Fibroblast of skin of right biceps (primary cell): ENCODE measurements around the gene CTXND2.
A peak's percentile ranks its signal among the peaks of the same experiment; 100 is the strongest.
"Not testable (repeated sequence)": the region's sequence is repeated elsewhere in the genome, so short reads cannot be mapped to it uniquely, and the experiment has no call there.

Experiments
- DNase-seq: peaks from one replicate; pipeline ENCODE4 v3.0.0-alpha.2; 2013

CTXND2 gene

GRCh38 chr1:150887018-150887417 is at the start of gene CTXND2:
CTXND2 (plus strand) TSS chr1:150887136; CDS start chr1:150912315, 25,179 bp downstream.
- no peak for DNase-seq

GRCh38 chr1:150840850-150841249 is 46.1 kb upstream of the CTXND2 start:
- not testable (repeated sequence) for DNase-seq

GRCh38 chr1:150841626-150842025 is 45.3 kb upstream of the CTXND2 start:
- DNase-seq, result no peak

GRCh38 chr1:150842343-150842742 is 44.6 kb upstream of the CTXND2 start:
- no peak for DNase-seq

GRCh38 chr1:150842964-150843363 is 44.0 kb upstream of the CTXND2 start:
- DNase-seq, result no peak

GRCh38 chr1:150843474-150843873 is 43.5 kb upstream of the CTXND2 start:
- DNase-seq, result no peak

GRCh38 chr1:150846473-150847146 is 40.3 kb upstream of the CTXND2 start:
- no peak for DNase-seq

GRCh38 chr1:150850801-150851362 is 36.1 kb upstream of the CTXND2 start:
- DNase-seq, result not testable (repeated sequence)

GRCh38 chr1:150852734-150853133 is 34.2 kb upstream of the CTXND2 start:
- not testable (repeated sequence) for DNase-seq

GRCh38 chr1:150863724-150864123 is 23.2 kb upstream of the CTXND2 start:
- DNase-seq, result no peak

GRCh38 chr1:150864200-150864599 is 22.7 kb upstream of the CTXND2 start:
- not testable (repeated sequence) for DNase-seq

GRCh38 chr1:150869683-150870082 is 17.3 kb upstream of the CTXND2 start:
- no peak for DNase-seq

GRCh38 chr1:150872572-150872971 is 14.4 kb upstream of the CTXND2 start:
- DNase-seq, result no peak

GRCh38 chr1:150873521-150873920 is 13.4 kb upstream of the CTXND2 start:
- DNase-seq, result no peak

- no peak for DNase-seq
These were observed 12.3 kb upstream of the CTXND2 start for GRCh38 chr1:150874455-150875196.

- no peak for DNase-seq
These were observed 11.5 kb upstream of the CTXND2 start for GRCh38 chr1:150875197-150876118.

GRCh38 chr1:150876119-150876454 is 10.8 kb upstream of the CTXND2 start:
- DNase-seq, result peak; percentile 55

GRCh38 chr1:150878931-150879330 is 8.0 kb upstream of the CTXND2 start:
- DNase-seq, result peak; percentile 21

- DNase-seq, result peak; percentile 96
These were observed 5.4 kb upstream of the CTXND2 start for GRCh38 chr1:150881331-150882070.

- DNase-seq, result not testable (repeated sequence)
These were observed 3.8 kb upstream of the CTXND2 start for GRCh38 chr1:150883121-150883520.

GRCh38 chr1:150888727-150889126 is 1.8 kb downstream of the CTXND2 start:
- DNase-seq, result no peak

GRCh38 chr1:150890033-150890416 is 3.1 kb downstream of the CTXND2 start:
- no peak for DNase-seq
